ENCODE results near the gene IL15. TPM values are rescaled to one million over a fixed set of nuclear protein-coding genes. Genes with fewer than 3 reads are reported as not detected.

The IL15 gene
- total RNA-seq, 1 experiment from 2014 or later: 7.1 TPM

GRCh38 chr4:141605425-141605856 lies 30.9 kb upstream of the IL15 start:
- intact Hi-C loops (cut with micrococcal nuclease): no loop called here
- no peak for ATAC-seq
- Histone ChIP-seq H3K4me1 (ENCODE audit: insufficient read depth, low read length) (no peaks in the 10 kb centered on the region), H3K9me2 (replicated peaks; ENCODE audit: low read length) (no peaks in the 10 kb centered on the region), H3F3A (ENCODE audit: low read length, unreplicated experiment) (no peaks in the 10 kb centered on the region), H3K9ac (ENCODE audit: low read length) (no peak overlapping the region), H3K79me2 (ENCODE audit: low read length) (no peaks in the 10 kb centered on the region), H2AFZ (ENCODE audit: low read length) (no peak overlapping the region), H3K4me3 (ENCODE audit: low read length) (no peak overlapping the region), H4K20me1 (ENCODE audit: low read length) (no peaks in the 10 kb centered on the region), H3K4me2 (ENCODE audit: low read length) (no peak overlapping the region), H3K36me3 (ENCODE audit: low read depth, low read length) (no peaks in the 10 kb centered on the region), H3K27ac (ENCODE audit: low read length) (no peak overlapping the region), H3K9me3 (ENCODE audit: low read length) (no peaks in the 10 kb centered on the region), H3K27me3 (ENCODE audit: low read length) (no peaks in the 10 kb centered on the region)
- ChIA-PET CTCF (no interaction called here), POLR2A (ENCODE audit: unreplicated experiment) (no interaction called here)
- DNase-seq: no peak
- TF ChIP-seq CTCF (conservative IDR thresholded peaks at IDR 0.05; ENCODE audit: low read depth, low read length): no peak
- no peak for TF ChIP-seq EZH2 (IDR thresholded peaks at IDR 0.05; ENCODE audit: low read length, unreplicated experiment)
- TF ChIP-seq EZH2phosphoT487 (IDR thresholded peaks at IDR 0.05; ENCODE audit: borderline replicate concordance, low read length): no peak
- BruUV-seq (replicated peaks): no TSS peak

- no peak for TF ChIP-seq EZH2 (IDR thresholded peaks at IDR 0.05; ENCODE audit: low read length, unreplicated experiment)
- TF ChIP-seq CTCF (conservative IDR thresholded peaks at IDR 0.05; ENCODE audit: low read depth, low read length): no peak
- no peak for TF ChIP-seq EZH2phosphoT487 (IDR thresholded peaks at IDR 0.05; ENCODE audit: borderline replicate concordance, low read length)
- H3K36me3 ChIP-seq (ENCODE audit: low read depth, low read length): no peaks in the 10 kb centered on the region
- H3K4me1 ChIP-seq (ENCODE audit: insufficient read depth, low read length): no peaks in the 10 kb centered on the region
- no peaks in the 10 kb centered on the region for H3K27me3 ChIP-seq (ENCODE audit: low read length)
- ChIA-PET POLR2A (ENCODE audit: unreplicated experiment) (no interaction called here), CTCF (no interaction called here)
- no peaks in the 10 kb centered on the region for H3K9me3 ChIP-seq (ENCODE audit: low read length)
- no peaks in the 10 kb centered on the region for H4K20me1 ChIP-seq (ENCODE audit: low read length)
- no peaks in the 10 kb centered on the region for H3K9me2 ChIP-seq (replicated peaks; ENCODE audit: low read length)
- H3F3A ChIP-seq (ENCODE audit: low read length, unreplicated experiment): no peaks in the 10 kb centered on the region
- no peak overlapping the region for H3K27ac ChIP-seq (ENCODE audit: low read length)
- no peak overlapping the region for H3K9ac ChIP-seq (ENCODE audit: low read length)
- BruUV-seq (replicated peaks): no TSS peak
- DNase-seq: peak; percentile 40
- ATAC-seq: no peak
- H3K4me2 ChIP-seq (ENCODE audit: low read length): no peak overlapping the region
- no peak overlapping the region for H2AFZ ChIP-seq (ENCODE audit: low read length)
- intact Hi-C loops (cut with micrococcal nuclease): no loop called here
- no peak overlapping the region for H3K4me3 ChIP-seq (ENCODE audit: low read length)
- H3K79me2 ChIP-seq (ENCODE audit: low read length): no peaks in the 10 kb centered on the region
Observed at GRCh38 chr4:141609243-141609642, 27.1 kb upstream of the IL15 start.

- no peak for ATAC-seq
- no peak overlapping the region for H3K4me3 ChIP-seq (ENCODE audit: low read length)
- no peak for DNase-seq
- no peaks in the 10 kb centered on the region for H3K9me2 ChIP-seq (replicated peaks; ENCODE audit: low read length)
- no TSS peak for BruUV-seq (replicated peaks)
- no peaks in the 10 kb centered on the region for H3K36me3 ChIP-seq (ENCODE audit: low read depth, low read length)
- no peaks in the 10 kb centered on the region for H3F3A ChIP-seq (ENCODE audit: low read length, unreplicated experiment)
- intact Hi-C loops (cut with micrococcal nuclease): no loop called here
- no peak overlapping the region for H3K9ac ChIP-seq (ENCODE audit: low read length)
- no peak overlapping the region for H3K27ac ChIP-seq (ENCODE audit: low read length)
- POLR2A ChIA-PET (ENCODE audit: unreplicated experiment): no interaction called here
- CTCF ChIA-PET: no interaction called here
- no peaks in the 10 kb centered on the region for H3K4me1 ChIP-seq (ENCODE audit: insufficient read depth, low read length)
- H3K9me3 ChIP-seq (ENCODE audit: low read length): no peaks in the 10 kb centered on the region
- no peaks in the 10 kb centered on the region for H3K27me3 ChIP-seq (ENCODE audit: low read length)
- no peak overlapping the region for H3K4me2 ChIP-seq (ENCODE audit: low read length)
- no peaks in the 10 kb centered on the region for H4K20me1 ChIP-seq (ENCODE audit: low read length)
- H3K79me2 ChIP-seq (ENCODE audit: low read length): no peaks in the 10 kb centered on the region
- no peak for TF ChIP-seq CTCF (conservative IDR thresholded peaks at IDR 0.05; ENCODE audit: low read depth, low read length)
- no peak for TF ChIP-seq EZH2phosphoT487 (IDR thresholded peaks at IDR 0.05; ENCODE audit: borderline replicate concordance, low read length)
- no peak overlapping the region for H2AFZ ChIP-seq (ENCODE audit: low read length)
Observed at GRCh38 chr4:141610365-141610764, 26.0 kb upstream of the IL15 start.
